IPS DF 4.7 (cell line): ENCODE results near the gene FBRSL1.
"Not testable (repeated sequence)": the region's sequence is repeated elsewhere in the genome, so short reads cannot be mapped to it uniquely, and the experiment has no call there.

Source experiments
- DNase-seq: peaks from one replicate; pipeline ENCODE4 v3.0.0-alpha.2; 2013; ENCODE audit warnings: low spot score; ENCODE audit errors: extremely low read depth

Gene FBRSL1

DNA sequence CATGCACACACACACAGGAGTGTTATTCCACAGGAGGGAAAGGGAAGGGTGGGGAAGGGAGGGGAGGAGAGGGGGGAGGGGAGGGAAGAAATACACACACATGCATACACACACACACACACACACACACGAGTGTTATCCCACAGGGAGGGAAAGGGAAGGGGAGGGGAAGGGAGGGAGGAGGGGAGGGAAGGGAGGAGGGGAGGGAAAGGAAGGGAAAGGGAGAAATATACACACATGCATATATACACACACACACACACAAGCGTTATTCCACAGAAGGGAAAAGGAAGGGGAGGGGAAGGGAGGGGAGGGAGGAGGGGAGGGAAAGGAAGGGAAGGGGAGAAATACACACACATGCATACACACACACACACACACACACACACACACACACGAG is 19.6 kb upstream of the FBRSL1 start:
- DNase-seq: no peak

DNA sequence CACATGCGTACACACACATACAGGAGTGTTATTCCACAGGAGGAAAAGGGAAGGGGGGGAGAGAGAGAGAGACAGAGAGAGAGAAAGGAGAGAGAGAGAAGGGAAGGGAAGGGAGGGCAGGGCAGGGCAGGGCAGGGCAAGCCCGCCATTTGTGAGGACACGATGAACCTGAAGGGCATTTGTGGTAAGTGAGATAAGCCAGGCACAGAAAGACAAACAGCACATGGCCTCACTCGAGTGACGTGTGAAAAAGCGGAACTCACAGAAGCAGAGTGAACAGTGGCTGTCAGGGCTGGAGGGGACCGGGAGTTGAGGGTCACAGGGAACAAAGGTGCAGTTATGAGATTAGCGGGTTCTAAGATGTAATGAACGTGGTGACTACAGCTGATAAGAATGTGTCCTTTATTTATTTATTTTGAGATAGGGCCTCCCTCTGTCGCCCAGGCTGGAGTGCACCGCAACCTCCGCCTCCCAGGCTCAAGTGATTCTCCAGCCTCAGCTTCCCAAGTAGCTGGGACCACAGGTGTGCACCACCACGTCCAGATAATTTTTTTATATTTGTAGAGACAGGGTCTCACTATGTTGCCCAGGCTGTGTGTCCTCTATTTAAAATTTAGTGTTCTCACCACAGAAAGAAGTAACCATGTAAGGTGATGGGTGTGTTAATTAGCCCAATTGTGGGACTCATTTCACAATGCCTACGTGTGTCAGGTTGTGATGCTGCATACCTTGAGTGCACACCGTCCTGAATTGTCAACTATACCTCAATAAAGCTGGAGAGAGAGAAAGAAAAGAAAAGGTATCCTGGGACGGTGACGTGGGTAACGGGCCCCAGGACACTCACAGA is 18.7 kb upstream of the FBRSL1 start:
- DNase-seq: no peak

DNA sequence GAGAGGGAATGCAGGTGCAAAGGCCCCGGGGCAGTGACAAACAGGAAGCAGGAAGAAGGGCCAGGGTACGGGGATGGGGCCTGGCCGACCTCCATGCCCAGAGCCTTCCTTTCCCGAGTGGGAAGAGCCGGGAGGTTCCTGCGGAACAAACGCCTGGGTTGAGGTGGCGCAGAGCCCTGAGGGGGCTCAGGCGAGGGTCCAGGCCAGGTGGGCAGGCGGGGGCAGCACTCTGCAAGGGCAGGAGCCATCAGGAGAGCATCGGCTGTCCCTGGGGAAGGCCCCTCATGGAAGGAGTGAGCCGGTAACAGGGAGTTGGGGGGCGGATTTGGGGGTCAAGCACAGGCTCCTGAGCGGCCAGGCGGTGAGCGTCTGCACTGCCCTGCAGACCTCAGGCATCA is 18.1 kb upstream of the FBRSL1 start:
- no peak for DNase-seq

DNA sequence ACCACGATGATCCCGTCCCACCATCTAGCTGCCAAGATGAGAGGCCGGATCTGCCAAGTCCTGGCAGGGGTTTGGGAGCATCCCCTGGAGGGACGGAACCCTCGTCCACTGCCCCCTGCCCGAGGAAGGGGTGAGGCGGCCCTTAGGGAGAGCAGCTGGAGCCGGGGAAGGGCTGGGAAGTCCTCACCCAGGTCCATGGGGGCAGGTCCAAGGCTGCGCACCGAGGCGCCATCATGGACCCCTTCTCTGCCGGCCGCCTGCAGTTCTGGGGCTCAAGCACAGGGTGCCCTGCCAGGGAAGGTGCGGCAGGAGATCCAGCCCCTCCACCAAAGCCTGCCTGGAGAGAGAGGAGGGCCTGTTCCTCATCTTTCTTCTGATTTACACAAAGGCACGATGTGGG is 17.6 kb upstream of the FBRSL1 start:
- DNase-seq: no peak

DNA sequence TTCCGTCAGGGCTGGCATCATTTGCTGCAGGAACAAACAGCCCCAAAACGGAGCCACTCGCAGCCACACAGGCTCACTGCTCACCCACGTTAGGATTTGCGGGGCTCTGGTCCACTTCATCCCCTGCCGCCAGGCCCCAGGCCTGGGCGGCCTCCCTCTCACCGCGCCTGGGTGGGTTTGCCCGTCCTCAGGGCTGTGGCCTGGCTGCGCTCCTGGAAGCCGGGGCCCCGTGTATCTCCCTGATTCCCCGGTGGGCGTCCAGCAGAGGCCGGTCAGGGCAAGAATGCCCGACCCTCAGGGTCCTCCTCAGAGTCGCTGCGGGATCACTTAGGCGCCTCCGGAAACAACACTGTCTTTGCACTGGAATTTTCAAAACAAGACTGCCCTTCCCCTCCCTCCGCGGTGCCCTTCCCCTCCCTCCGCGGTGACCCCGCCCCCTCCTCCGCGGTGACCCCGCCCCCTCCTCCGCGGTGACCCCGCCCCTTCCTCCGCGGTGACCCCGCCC is 15.7 kb upstream of the FBRSL1 start:
- no peak for DNase-seq

DNA sequence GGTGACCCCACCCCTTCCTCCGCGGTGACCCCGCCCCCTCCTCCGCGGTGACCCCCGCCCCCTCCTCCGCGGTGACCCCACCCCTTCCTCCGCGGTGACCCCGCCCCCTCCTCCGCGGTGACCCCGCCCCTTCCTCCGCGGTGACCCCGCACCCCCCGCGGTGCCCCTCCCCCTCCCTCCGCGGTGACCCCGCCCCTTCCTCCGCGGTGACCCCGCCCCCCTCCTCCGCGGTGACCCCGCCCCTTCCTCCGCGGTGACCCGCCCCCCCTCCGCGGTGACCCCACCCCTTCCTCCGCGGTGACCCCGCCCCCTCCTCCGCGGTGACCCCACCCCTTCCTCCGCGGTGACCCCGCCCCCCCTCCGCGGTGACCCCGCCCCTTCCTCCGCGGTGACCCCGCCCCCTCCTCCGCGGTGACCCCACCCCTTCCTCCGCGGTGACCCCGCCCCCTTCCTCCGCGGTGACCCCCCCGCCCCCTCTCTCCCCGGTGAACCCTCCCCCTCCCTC is 15.1 kb upstream of the FBRSL1 start:
- not testable (repeated sequence) for DNase-seq

DNA sequence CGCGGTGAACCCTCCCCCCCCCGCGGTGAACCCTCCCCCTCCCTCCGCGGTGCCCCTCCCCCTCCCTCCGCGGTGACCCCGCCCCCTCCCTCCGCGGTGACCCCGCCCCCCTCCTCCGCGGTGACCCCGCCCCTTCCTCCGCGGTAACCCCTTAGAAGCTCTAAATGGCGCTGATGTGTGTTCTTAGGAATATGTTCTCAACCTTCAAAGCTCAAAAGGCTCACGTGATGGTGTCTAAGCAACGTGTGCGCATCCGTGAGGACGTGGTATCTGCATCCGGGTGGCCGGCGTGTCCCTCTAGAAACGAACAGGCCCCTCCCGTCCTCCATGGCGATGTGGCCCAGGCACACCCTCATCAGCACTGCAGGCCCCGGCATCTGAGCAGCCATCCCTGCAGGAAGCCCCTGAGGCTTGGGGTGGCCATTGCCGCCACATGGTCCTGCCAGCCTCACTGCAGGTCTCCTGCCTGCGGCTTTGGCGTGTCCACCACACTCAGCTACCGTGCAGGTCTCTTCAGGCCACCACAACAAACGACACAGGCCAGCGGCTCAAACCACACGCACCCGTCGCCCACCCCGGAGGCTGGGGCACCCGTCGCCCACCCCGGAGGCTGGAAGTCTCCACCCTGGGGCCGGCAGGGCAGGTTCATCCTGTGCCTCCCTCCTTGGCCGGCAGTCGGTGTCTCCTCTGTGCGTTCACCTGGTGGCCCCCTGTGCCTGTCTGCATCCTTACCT is 14.5 kb upstream of the FBRSL1 start:
- no peak for DNase-seq

DNA sequence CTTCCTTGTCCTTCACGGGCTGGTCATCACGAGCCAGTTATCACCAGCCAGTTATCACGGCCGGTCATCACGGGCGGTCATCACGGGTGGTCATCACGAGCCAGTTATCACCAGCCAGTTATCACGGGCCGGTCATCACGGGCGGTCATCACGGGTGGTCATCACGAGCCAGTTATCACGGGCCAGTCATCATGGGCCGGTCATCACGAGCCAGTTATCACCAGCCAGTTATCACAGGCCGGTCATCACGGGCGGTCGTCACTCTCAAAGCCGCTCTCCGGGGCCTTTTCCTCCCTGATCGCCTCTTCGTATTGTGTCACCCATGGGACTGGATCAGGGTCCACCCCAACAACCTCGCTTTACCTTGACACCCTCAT is 13.9 kb upstream of the FBRSL1 start:
- no peak for DNase-seq

DNA sequence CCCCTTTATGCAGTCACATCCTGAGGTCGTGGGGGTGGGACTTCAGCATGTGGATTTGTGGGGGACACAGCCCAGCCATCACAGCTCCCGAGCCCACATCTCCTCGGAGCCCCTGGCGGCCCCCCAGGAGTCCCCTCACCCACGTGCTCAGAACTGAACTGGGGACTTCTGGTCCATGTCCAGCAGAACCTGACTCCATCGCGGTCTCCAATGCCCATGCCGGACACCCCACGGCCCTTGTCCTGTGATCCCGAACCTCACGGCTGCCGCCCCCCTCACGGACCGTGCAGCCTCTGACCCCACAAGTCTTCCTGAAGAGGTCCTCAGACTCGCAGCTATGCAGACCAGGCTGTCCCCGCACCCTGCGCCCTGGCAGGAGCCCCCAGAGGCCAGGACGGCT is 13.5 kb upstream of the FBRSL1 start:
- no peak for DNase-seq

DNA sequence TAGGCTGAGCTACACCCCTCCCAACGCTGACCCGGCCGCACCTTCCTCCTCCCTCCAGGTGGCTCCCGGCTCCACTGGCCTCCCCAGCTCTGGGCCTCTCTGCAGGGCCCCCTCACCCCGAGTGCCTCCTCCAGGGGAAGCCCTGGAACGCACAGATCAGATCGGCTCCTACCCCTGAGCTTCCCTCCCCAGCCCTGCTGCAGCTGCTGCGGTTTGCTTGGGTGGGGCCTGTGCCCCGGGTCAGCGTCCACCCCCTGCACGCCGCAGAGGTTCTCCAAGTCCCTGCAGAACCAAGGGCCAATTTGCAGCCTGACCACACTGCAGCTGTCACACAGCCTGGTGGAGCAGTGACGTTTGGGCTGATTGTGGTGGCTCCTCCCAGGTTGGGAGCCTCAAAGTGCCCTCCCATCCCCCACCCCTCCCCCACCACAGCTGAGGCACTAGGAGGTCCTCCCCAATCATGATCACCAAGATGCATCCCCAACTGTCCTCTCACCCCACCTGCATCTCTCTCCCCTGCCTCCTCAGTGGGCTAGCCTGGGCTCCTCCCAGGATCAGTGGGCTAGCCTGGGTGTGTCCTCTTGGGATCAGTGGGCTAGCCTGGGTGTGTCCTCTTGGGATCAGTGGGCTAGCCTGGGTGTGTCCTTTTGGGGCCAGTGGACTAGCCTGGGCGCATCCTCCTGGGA is 12.8 kb upstream of the FBRSL1 start:
- no peak for DNase-seq

DNA sequence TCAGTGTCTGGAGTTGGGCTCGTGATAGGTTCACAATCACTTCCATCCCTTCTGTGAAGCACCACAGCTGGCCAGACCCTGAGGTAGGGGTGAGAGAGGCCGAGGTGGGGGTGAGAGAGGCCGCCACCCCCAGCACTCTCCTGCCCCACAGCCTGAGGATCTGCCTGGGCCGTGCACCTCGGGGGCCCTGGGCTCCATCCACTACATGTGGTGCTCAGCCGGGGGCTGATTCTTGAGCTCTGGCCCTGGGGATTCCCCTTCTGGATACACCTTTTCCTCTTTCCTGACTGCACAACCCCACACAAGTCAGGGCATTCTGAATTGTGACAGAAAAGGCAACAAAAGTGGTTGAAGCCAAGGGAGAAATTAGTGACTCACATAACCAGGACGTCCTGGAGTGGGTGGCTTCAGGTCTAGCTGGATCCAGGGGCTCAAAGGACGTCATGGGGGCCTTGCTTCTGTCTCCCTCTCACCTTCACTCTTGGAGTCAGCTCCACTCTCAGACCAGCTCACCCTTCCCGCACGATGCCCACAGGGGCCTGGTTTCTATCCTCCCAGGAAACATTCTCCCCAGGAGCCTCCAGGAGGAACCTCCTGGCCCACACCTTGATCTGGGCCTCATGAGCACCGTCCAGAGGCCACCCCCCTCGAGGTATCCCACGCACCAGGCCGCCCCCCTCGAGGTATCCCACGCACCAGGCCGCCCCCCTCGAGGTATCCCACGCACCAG is 12.1 kb upstream of the FBRSL1 start:
- DNase-seq: no peak

DNA sequence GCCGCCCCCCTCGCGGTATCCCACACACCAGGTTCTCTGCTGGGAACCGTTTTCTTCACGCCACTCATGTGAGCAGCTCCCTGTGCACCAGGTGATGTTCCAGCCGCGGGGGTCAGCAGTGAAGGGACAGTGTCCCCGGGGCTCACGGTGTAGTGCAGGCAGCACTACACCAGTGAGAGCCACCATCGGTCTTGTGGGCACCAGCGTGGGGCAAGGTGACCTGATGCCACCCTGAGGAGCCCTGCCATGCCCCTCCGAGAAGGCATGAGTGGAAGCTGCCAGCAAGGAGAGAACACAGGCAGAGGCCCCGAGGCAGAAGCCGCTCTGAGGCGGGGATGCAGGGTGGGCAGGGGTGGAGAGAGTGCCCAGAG is 11.5 kb upstream of the FBRSL1 start:
- no peak for DNase-seq

DNA sequence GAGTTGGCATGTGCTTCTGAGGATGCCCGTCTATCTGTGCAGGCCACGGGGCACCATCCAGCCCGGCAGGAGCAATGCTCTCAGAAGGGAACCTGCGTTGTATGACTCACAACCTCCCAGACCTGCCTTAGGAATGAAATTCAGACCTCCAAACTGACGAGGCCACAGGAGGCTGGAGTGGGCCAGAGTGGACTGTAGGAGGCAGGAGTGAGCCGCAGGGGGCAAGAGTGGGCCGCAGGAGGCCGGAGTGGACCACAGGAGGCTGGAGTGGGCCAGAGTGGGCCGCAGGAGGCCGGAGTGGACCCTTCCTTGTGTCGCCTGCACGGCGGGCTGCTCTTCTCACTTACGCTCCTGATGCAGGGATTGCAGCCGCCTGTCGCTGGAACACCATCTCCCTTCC is 11.1 kb upstream of the FBRSL1 start:
- no peak for DNase-seq

DNA sequence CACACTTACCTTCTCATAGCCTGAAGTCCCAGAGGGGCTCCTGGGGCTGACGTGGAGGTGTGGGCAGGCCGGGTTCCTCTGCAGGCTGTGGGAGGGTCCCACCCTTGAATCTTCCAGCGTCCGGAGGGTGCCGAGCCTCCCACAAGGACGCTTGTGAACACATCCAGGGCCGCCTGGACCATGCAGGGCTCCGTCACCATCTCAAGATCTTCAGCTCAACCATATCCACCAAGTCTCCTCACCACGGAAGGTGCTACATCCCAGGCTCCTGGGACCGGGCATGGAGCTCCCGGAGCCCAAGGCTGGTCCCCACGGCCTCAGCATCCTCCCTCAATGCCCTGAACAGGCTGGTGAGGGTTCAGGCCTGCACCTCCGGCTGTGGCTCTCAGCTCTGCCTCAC is 10.7 kb upstream of the FBRSL1 start:
- no peak for DNase-seq

DNA sequence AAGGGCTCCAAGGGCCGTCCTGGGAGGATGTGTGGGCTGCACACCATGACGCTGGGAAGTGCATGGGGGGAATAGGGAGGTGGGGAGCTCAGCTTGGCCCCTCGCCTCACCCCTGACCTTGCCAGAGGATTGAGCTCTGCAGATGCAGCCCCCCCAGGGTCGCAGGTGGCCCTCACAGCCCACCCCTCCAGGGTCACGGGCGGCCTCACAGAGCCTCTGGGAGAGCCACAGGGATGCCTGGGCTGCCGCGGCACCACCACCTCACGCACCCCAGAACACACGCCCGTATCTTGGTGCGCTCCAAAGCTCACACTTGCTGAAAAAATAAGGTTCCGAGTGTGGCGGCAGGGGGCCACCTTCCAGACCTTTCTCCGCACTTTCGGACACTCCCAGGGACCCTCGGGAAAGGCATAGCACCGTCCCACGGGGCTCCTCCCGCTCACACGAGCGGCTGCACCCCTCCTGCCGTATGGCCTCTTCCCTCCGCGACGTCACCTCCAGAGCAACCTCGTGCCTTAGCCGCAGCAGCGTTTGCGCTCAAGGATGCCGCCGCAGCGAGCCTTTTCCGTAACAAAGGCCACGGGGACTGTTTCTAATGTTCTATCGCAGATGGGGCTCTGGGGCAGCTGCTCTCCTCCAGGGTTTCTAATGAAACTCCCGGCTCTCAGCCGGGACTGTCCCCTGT is 9.9 kb upstream of the FBRSL1 start:
- no peak for DNase-seq

DNA sequence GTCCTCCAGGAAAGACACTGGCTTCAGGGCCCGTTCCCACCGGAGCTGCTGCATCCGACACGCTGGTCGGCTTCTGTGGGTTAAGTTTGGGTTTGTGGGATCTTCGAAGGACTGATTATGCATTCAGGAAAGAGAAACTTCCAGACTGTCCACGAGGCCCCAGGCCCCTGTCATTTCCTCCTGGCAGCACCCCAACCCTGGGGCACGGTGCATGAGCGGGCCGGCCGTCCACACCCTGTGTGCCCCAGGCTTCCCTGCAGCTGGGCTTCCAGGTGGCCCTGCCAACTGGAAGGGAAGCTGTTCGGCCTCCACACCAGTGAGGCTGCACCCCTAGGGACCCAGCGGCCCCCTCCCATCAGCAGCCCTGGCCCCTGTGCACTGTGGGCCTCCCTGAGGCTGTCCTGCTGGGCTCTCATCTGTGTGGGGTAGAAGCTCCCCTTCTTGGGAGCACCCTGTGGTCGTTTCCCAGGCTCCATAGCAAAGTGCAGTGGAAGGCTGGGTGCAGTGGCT is 9.3 kb upstream of the FBRSL1 start:
- no peak for DNase-seq

DNA sequence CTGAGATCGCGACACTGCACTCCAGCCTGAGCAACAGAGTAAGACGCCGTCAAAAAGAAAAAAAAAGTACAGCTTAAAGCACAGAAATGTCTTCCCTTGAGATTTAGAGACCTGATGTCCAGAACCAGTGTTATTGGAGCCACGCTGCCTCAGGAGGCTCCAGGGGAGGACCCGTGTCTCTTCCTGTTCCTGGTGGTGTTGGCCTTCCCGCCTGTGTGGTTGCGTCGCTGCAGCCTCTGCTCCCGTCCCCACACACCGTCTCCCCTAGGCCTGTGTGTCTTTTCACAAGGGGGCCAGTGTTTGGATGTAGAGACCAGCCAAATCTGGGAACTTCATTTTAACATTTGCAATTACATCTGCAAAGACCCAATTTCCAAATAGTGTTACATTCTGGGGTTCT is 8.6 kb upstream of the FBRSL1 start:
- DNase-seq: no peak

DNA sequence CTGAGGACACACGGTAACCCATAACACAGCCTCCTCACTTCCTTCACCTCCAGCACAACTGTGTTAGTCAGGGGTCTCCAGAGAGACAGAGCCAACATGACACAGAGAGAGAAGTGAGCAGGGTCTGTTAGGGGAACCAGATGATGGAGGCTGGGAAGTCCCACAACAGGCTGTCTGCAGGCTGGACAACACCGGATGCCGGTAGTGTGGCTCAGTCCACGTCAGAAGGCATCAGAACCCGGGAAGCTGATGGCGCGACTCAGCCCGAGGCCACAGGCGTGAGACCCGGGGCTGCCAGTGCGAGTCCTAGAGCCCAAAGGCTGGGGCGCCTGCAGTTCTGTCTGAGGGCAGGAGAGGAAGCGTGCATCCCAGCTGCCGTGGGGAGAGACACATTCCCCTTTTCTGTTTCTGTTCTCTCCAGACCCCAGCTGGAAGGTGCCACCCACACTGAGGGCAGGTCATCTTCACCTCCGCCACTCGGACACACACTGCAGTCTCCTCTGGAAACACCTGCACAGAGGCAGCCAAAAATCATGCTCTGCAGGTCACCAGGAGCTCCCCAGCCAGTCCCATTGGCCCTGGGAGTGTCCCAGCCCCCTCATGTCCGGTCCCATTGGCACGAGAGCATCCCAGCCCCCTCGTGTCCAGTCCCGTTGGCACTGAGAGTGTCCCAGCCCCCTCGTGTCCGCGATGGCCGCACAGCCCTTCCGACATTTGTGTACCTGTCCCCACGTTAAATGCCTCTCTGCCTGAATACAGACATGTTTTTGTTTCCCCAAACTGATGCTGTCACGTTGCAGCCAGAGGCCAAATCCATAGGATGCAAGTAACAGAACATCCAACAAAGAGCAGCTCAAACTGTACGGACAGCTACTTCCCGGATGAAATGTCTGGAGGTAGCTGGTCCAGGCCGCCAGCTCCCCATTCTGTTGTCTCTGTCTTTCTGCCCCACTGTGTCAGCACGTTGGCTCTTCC is 7.9 kb upstream of the FBRSL1 start:
- DNase-seq: no peak

DNA sequence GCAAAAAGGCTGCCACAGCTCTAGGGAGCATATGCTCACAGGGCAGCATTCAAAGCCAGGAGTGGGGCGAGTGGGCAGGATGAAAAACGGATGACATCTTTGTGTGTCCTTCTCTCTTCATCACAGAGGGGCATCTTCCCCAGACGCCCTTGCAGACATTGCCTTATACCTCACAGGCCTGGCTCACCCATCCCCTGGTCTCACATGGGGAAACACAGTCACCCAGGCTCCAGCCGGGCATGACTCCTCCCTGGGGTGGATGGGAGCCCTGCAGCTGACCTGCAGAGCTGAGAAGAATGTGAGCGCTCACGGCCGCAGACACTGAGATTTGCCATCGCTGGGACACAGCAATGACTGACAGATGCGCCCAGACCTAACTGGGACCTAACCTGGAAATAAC is 7.2 kb upstream of the FBRSL1 start:
- DNase-seq: no peak
